HepG2 (cell line): ENCODE results near the gene DND1. TPM values are rescaled to one million over a fixed set of nuclear protein-coding genes. Genes with fewer than 3 reads are reported as not detected.
A peak's percentile ranks its signal among the peaks of the same experiment; 100 is the strongest.

Experiments
- BORCS8-MEF2B ChIP-seq: sonication (generic); formaldehyde crosslinking; IDR thresholded peaks from 2 replicates; pipeline ENCODE4 v1.8.0; 2022; ENCODE audit warnings: mild to moderate bottlenecking, missing genetic modification reagents
- BRF2 ChIP-seq: sonication (generic); formaldehyde crosslinking; IDR thresholded peaks from 2 replicates; pipeline ENCODE4 v1.8.1; 2022; ENCODE audit warnings: mild to moderate bottlenecking, missing genetic modification reagents
- CENPX ChIP-seq: sonication (generic); formaldehyde crosslinking; IDR thresholded peaks from 2 replicates; pipeline ENCODE4 v1.9.0; 2021; ENCODE audit warnings: mild to moderate bottlenecking, missing genetic modification reagents, moderate library complexity
- DMAP1 ChIP-seq: IDR thresholded peaks from 2 replicates; pipeline ENCODE4 v1.6.1; 2016
- ELF3 ChIP-seq: IDR thresholded peaks from 2 replicates; pipeline ENCODE4 v1.6.1; 2016; ENCODE audit warnings: missing genetic modification reagents, missing compliant biosample characterization
- FOSL2 ChIP-seq: sonication (generic); formaldehyde crosslinking; IDR thresholded peaks from 2 replicates; pipeline ENCODE4 v1.4.0; 2020; ENCODE audit warnings: missing genetic modification reagents
- HNRNPK ChIP-seq: fragments of 200-400 bp; formaldehyde crosslinking; IDR thresholded peaks from 2 replicates; pipeline ENCODE4 v1.6.1; 2018; ENCODE audit warnings: low read length, low read depth, moderate library complexity, mild to moderate bottlenecking; ENCODE audit not compliant: poor library complexity, severe bottlenecking
- HOXA9 ChIP-seq: sonication (generic); formaldehyde crosslinking; IDR thresholded peaks from 2 replicates; pipeline ENCODE4 v1.8.1; 2022; ENCODE audit warnings: missing genetic modification reagents, mild to moderate bottlenecking, moderate library complexity, borderline replicate concordance
- MAFK ChIP-seq, 2 experiments: IDR thresholded peaks in 1 of 2; conservative IDR thresholded peaks in 1 of 2; 2 replicates each; pipeline ENCODE4 v1.6.1; 2011; ENCODE audit warnings: improper control_type of control experiment in 2 of 2, low read length in 2 of 2
- MXD3 ChIP-seq: IDR thresholded peaks from 2 replicates; pipeline ENCODE4 v1.6.1; 2016; ENCODE audit warnings: mild to moderate bottlenecking, missing biosample characterization, missing genetic modification reagents
- NCOA5 ChIP-seq: sonication (generic); formaldehyde crosslinking; IDR thresholded peaks from 2 replicates; pipeline ENCODE4 v1.4.0; 2020; ENCODE audit warnings: missing genetic modification reagents
- NFE2L2 ChIP-seq: fragments of 150-350 bp; IDR thresholded peaks from 2 replicates; pipeline ENCODE4 v1.6.1; 2014; ENCODE audit warnings: low read length
- NR2F1 ChIP-seq, 2 experiments: fragments of 450-650 bp in 1 of 2; formaldehyde crosslinking in 1 of 2; IDR thresholded peaks; 2 replicates each; pipeline versions ENCODE4 v1.5.0 to v1.6.1; 2016 to 2020; ENCODE audit warnings: mild to moderate bottlenecking in 1 of 2, missing compliant biosample characterization in 1 of 2, missing genetic modification reagents in 1 of 2, moderate library complexity in 1 of 2
- PITX1 ChIP-seq: sonication (generic); formaldehyde crosslinking; IDR thresholded peaks from 2 replicates; pipeline ENCODE4 v1.5.1; 2020; ENCODE audit warnings: mild to moderate bottlenecking, missing genetic modification reagents
- RCOR2 ChIP-seq: IDR thresholded peaks from 2 replicates; pipeline ENCODE4 v1.6.1; 2016; ENCODE audit warnings: missing biosample characterization, missing genetic modification reagents
- RFX5 ChIP-seq: IDR thresholded peaks from 2 replicates; pipeline ENCODE4 v1.6.1; 2011; ENCODE audit warnings: low read depth, low read length, improper control_type of control experiment
- SIN3B ChIP-seq: fragments of 150-350 bp; IDR thresholded peaks from 2 replicates; pipeline ENCODE4 v1.6.1; 2014; ENCODE audit warnings: low read length
- SPEN ChIP-seq: sonication (generic); formaldehyde crosslinking; IDR thresholded peaks from 2 replicates; pipeline ENCODE4 v1.5.1; 2020; ENCODE audit warnings: low read depth, mild to moderate bottlenecking, missing genetic modification reagents
- ZBTB3 ChIP-seq: sonication (generic); formaldehyde crosslinking; IDR thresholded peaks from 2 replicates; pipeline ENCODE4 v1.4.0; 2020; ENCODE audit warnings: low read depth, mild to moderate bottlenecking, moderate library complexity, missing genetic modification reagents, borderline replicate concordance
- ZFP82 ChIP-seq: sonication (generic); formaldehyde crosslinking; IDR thresholded peaks from 2 replicates; pipeline ENCODE4 v1.5.1; 2020; ENCODE audit warnings: mild to moderate bottlenecking, missing genetic modification reagents, borderline replicate concordance
- ZHX1 ChIP-seq: sonication (generic); formaldehyde crosslinking; IDR thresholded peaks from 2 replicates; pipeline ENCODE4 v1.8.1; 2022; ENCODE audit warnings: low read depth, mild to moderate bottlenecking, missing genetic modification reagents
- ZNF124 ChIP-seq: sonication (generic); formaldehyde crosslinking; IDR thresholded peaks from 2 replicates; pipeline ENCODE4 v1.4.0; 2020; ENCODE audit warnings: missing genetic modification reagents
- ZNF274 ChIP-seq: sonication (generic); formaldehyde crosslinking; IDR thresholded peaks from 2 replicates; pipeline ENCODE4 v1.5.1; 2020; ENCODE audit warnings: mild to moderate bottlenecking, missing genetic modification reagents
- ZNF280D ChIP-seq: sonication (generic); formaldehyde crosslinking; IDR thresholded peaks from 2 replicates; pipeline ENCODE4 v1.5.1; 2020; ENCODE audit warnings: mild to moderate bottlenecking, missing genetic modification reagents
- ZNF672 ChIP-seq: sonication (generic); formaldehyde crosslinking; IDR thresholded peaks from 2 replicates; pipeline ENCODE4 v1.8.1; 2022; ENCODE audit warnings: missing genetic modification reagents
- ZNF883 ChIP-seq: sonication (generic); formaldehyde crosslinking; IDR thresholded peaks from 2 replicates; pipeline ENCODE4 v1.5.1; 2020; ENCODE audit warnings: mild to moderate bottlenecking, missing genetic modification reagents; ENCODE audit errors: not compliant biosample characterization
- polyA plus RNA-seq, 8 experiments: library from polyadenylated mRNA; depleted of rRNA in 3 of 8; stranded (reverse) in 7 of 8; unstranded in 1 of 8; fragments of >200 nt; fragmentation: Illumina TruSeq in 4 of 8; extraction: Trizol in 4 of 8; gene quantifications; 2 replicates each; pipeline versions ENCODE4 v1.2.1 to v1.2.3, GENCODE V29; 2011 to 2016; ENCODE audit warnings: low read depth in 4 of 8, missing spikeins in 1 of 8, mixed read lengths in 1 of 8; ENCODE audit not compliant: insufficient read depth in 1 of 8
- total RNA-seq, 5 experiments: library from RNA; depleted of rRNA; stranded (reverse); fragments of >200 nt; fragmentation: Illumina TruSeq; extraction: Trizol; gene quantifications; 2 replicates each; pipeline ENCODE4 v1.2.3, GENCODE V29; 2016; ENCODE audit warnings: low read depth in 1 of 5

The DND1 gene
- total and polyA plus RNA-seq, 2 of the 13 experiments (the other 11 are each of a cell fraction or from before 2014, with no cell fraction given), result 0.48 to 0.55 TPM

- TF ChIP-seq HNRNPK, result no peak
- TF ChIP-seq ZHX1, result no peak
- TF ChIP-seq MXD3 (CRISPR knock-in tag), result no peak
- no peak for TF ChIP-seq RCOR2 (CRISPR knock-in tag)
- no peak for TF ChIP-seq ZNF672 (CRISPR knock-in tag)
- TF ChIP-seq ZFP82 (CRISPR knock-in tag), result no peak
- 0 out of 2 replicates have a peak, but pooled peaks have one; percentile 23 for TF ChIP-seq SPEN (CRISPR knock-in tag)
- no peak for TF ChIP-seq RFX5
- no peak for TF ChIP-seq CENPX
- no peak for TF ChIP-seq NCOA5 (CRISPR knock-in tag)
- no peak for TF ChIP-seq DMAP1 (CRISPR knock-in tag)
- TF ChIP-seq SIN3B, result no peak
- peak; percentile 78 for TF ChIP-seq FOSL2 (CRISPR knock-in tag)
- TF ChIP-seq BORCS8-MEF2B, result no peak
- TF ChIP-seq ZNF124 (CRISPR knock-in tag), result no peak
- no peak for TF ChIP-seq ZNF274 (CRISPR knock-in tag)
- TF ChIP-seq ZNF883 (CRISPR knock-in tag), result no peak
- no peak for TF ChIP-seq ZBTB3 (CRISPR knock-in tag)
- TF ChIP-seq MAFK (conservative IDR thresholded peaks at IDR 0.05 in 1 of 2, IDR thresholded peaks at IDR 0.05 in 1 of 2; ENCODE audit: low read length in 2 of 2), result no peak
- TF ChIP-seq NFE2L2, result no peak
- TF ChIP-seq ELF3 (CRISPR knock-in tag), result peak; percentile 71
- no peak for TF ChIP-seq ZNF280D (CRISPR knock-in tag)
- no peak for TF ChIP-seq NR2F1 (CRISPR knock-in tag; IDR thresholded peaks at IDR 0.05)
- no peak for TF ChIP-seq HOXA9 (CRISPR knock-in tag)
- no peak for TF ChIP-seq BRF2 (CRISPR knock-in tag)
- TF ChIP-seq PITX1 (CRISPR knock-in tag), result no peak
These were observed 40.3 kb downstream of the DND1 start, which contains the start of gene CD14 (continued) for GRCh38 chr5:140633021-140633471.
